Stimulated activated CD8-positive, alpha-beta memory T cell treated with anti-CD3 and anti-CD28 coated beads, Interleukin-15, amount 100 ng/mL, for 4 hours (primary cell): ENCODE measurements around the gene FGD4.

ENCODE experiments used
- DNase-seq, 2 donors: peaks; one replicate each; pipeline ENCODE4 v3.0.0-alpha.2; 2020; ENCODE audit warnings: low read depth in 2 of 2

FGD4 gene

DNA sequence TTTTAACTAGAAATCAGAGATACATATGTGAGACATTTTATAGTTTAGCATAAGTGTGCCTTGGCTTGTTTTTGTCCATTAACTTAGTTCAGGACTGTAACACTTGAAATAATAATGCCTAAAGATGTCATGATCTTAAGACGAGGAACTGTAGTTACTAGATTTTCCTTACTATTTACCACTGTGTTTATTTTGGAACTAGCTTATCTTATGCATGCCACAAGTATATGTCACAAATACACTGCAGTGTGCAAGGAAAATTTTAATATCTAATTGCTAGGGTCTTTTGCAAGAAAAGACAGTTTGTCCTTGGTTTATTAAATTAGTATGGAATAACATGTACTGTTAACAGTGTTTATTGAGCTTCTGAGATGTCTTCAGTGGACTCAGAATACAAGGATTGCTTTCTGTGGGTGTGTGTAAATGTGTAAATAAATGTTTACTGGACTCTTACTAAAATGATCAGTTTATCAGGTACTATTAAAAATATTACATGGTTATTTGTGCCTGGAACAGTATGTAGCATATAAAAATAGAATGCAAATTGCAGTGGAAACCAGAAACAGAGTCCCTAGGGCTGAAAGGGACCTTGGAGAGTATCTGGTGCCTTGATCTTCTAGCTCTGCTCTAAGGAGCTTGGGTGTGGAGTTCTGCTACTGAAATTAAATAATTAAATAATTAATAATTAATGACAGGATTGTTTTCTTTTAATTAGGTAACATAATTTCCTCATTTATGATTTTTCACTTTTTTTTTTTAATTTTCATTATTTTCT, 58.1 kb downstream of the FGD4 start:
- DNase-seq, result no peak

DNA sequence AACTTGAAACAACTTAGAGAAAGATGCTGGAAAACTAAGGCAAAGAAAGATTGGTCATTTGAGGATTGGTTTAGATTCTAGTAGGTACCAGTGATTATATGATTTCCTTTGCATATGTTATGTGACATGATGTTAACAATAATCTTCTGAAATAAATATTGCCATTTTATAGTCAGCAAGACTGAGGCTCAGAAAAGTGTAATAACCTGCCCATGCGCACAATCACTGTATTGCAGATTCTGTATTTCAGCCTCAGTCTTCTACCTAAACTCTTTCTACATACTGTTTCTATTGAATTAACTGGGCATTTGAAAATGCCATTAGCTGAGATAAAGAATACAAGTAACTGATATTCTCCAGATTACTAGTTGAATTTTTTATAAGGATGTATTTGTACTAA, 61.3 kb downstream of the FGD4 start:
- no peak for DNase-seq

DNA sequence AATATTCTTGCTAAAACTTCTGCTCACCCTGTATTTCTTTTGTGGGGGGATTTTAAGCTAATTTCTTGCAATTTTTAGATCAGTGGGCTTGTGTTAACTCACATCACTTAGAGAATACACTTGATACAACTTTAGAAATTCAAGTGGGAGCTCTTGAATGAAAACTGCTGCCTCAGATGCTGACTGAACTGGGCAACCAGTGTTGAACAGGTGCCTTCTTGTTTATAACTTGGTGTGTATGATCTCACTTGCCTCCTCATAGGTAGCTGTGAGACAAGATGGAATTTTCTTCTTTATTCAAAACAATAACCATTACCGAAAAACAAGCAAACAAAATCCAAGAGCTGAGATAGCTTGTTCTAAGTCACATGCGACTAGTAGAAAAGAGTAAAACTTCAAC, 63.5 kb downstream of the FGD4 start:
- no peak for DNase-seq

DNA sequence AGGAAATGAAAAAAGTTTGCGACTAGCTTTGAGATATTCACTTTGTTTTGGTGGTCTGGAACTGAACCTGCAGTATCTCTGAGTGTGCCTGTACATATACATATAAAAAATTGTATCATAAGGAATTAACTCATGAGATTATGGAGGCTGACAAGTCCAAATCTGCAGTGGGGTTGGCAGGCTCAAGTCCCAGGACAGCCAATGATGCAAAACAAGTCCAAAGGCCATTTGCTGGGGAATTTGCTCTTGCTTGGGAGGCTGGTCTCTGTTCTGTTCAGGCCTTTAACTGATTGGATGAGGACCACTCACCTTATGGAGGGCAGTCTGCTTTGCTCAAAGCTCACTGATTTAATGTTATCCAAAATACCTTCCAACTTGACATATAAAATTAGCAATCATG, 66.8 kb downstream of the FGD4 start:
- DNase-seq, result no peak

DNA sequence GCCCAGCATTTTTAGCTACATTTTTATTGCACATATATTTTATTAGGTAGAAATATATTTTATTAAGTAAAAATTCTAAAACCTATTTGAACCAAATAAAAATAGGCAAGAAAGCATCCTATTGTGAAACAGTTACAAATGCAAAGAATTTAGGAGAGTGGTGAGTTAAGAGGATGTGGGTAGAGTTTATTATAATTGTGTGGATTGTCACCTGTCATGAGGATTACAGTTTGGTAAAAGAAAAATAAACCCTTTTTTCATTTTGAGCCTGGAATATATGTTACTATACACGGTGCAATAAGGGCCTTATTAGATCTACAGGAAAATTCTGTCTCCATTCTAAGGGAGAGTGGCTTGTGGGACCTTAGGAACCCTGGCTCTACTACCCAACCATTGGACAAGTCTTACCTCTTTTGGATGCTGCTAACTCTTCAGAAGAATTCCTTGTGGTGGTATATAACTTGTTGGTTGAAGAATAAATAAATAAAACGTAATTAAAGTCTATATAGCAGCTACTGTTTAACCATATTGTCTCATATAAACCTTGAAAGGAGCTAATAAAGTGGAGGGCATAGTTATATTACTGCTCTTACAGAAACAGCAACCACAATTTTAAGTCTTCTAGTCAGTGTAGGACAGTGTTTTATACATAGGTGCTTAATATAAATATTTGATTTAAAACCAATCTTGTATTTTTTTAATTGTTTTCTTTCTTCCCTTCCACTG, 67.8 kb downstream of the FGD4 start:
- no peak for DNase-seq

DNA sequence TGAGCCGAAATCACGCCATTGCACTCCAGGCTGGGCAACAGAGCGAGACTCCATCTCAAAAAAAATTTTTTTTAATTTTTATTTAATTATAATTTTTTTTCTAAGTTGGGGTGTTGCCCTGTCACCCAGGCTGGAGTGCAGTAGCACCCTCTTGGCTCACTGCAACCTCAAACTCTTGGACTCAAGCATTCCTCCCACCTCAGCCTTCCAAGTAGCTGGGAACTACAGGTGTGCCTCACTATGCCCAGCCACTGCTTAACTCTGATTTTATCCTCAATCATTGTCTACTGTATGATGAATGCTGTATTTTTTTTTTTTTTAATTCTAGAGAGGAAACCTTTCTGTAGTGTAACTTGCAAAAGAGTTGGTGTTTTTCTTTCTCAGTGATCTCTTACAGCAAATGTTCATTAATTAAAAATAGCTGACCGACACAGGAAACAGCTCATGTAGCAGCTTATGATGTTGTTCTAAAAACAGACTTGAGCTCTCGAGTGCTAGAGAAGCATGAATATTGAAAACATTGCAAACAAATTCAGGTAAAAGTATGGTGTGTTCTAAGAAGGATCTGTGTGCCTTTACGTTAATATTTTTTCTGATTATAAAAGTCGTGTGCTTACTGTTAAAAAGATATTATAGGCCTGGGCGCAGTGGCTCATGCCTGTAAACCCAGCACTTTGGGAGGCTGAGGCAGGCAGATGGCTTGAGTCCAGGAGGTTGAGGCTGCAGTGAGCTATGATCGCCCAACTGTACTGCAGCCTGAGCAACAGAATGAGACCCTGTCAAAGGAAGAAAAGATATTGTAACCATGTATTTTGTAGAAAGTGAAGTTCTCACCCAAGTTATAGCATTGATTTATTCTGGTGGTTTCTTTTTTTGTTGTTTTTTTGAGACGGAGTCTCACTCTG, 68.9 kb downstream of the FGD4 start:
- DNase-seq, result no peak

DNA sequence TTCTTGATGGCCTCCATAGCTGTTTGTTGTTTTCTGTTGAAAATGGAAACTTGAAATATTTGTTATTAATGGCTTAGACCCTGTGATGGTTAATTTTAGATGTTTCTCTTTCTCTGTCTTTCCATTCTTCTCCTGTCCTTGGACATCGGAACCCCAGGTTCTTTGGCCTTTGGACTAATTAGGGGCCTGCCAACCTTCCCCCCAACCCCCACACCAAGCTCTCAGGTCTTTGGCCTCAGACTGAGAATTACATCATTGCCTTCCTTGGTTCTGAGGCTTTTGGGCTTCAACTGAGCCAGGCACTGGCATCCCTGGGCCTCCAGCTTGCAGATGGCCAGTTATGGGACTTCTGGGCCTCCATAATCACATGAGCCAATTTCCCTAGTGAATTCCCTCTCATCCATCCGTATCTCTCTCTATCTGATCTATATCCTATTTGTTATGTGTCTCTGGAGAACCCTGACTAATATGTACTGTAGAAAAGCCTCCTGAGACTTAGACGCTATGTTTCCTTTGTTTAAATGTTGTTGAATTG, 71.6 kb downstream of the FGD4 start:
- DNase-seq, result no peak

DNA sequence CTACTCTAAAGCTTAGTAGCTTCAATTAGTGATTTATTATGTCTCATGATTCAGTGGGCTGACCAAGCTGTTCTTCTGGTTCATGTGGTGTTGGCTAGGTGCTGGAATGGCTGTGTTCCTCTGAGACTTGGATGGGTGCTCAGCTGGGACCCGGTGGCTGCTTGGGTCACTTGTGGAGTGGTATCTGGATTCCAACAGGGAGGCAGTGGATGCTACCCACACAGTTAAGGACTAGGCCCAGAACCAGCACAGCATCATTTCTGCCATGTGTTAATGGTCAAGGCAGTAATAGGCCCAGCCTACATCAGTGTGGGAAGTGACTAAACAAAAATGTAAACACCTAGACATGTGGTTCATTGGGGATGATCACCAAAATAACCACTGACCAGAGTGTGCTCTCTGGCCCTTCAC, 72.2 kb downstream of the FGD4 start:
- DNase-seq, result no peak

DNA sequence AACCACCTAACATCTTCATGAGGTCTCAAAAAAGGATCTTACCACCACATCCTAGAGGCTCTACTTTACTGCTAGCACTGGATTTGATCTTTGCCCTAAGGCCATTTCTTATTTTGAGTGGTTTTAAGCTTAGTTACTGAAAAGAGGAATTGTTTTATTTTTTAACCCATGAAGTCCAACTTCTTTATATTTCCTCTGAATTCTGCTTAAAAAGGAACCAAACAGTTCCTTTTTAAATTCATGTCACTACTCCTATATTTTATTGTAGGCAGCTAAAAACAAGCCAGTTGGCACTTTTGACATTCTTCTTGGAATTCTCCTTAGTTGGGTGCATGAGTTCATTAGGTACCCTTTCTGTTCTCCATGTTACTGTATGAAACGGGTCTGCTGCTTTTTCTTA, 76.4 kb downstream of the FGD4 start:
- no peak for DNase-seq

DNA sequence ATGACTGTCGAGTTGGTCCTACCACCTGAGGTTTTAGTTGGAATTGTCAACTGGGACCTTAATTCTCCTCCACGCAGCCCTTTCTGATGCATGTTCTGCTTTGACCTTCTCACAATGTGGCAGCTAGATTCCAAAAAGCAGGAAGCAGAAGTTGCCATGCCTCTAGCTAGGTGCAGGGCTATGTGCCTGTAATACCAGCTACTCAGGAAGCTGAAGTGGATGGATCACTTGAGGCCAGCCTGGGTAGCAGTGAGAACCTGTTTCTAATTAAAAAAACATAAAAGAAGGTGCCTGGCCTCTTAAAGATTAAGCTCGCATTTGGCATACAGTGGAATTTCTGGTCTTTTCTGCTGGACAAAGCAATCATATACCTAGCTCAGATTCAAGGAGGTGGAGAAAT, 77.1 kb downstream of the FGD4 start:
- no peak for DNase-seq

DNA sequence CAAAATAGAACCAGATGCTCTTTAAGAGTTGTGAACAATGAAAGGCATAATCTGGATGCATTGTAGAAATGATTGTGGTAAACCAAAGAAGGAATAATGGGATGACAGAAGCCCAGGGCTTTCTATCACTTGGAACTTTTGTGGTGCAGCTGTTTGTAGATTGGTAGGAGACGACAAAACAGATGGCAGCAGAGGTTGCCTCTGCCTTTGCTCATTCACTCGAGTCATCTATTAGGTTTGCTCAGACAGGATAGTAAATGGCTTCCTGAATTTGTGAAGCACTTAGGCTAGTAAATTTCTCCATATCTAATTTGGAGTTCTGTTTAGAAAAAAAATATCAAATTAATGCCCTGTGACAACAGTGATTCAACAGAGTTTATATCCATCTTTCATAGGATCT, 78.4 kb downstream of the FGD4 start:
- no peak for DNase-seq

DNA sequence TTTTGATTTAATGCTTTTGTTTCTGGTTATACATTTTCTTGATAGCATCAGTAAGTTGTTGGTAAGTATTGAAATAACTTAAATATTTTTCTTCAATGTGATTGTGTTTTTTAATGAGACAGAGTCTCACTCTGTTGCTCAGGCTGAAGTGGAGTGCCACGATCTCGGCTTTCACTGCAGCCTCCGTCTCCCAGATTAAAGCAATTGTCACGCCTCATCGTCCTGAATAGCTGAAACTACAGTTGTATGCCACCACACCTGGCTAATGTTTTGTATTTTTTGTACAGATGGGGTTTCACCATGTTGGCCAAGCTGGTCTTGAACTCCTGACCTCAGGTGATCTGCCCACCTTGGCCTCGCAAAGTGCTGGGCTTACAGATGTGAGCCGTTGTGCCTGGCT, 78.8 kb downstream of the FGD4 start:
- no peak for DNase-seq

DNA sequence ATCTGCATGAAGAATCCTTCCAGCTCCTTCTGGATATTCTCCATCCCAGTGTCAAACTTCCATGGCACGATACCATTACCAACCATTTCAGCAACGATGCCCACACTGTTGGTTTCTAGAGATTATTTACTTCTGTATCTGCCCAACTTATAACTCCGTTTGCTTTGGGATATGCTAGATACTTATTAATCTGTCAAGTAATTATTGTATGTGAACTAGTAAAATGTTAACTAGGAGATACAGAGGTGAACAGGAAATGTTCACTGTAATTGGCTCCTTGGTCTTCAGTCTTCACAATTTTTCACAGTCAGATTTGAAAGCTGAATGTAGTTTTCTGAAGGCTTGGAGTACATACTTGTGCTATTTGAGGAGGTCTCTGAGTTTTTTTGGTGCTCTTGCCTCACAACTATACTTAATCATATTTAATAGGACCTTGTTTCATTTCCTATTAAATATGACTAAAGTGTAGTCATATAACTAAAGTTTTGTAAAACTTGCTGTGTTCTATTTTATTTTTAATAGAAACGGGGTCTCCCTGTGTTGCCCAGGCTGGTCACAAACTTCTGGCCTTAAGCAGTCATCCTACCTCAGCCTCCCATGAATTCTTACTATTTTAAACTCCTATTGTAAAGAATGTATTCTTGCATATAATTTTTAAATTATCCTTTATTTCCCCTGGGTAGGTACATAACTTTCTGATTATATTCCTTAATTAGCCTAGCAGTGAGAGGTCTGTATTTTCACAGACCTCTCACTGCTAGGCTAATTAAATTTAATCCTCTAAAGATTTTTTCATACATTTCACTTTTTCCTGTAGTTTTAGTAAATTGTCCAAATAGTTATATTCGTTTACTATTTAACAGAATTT, 79.7 kb downstream of the FGD4 start:
- DNase-seq, result no peak

DNA sequence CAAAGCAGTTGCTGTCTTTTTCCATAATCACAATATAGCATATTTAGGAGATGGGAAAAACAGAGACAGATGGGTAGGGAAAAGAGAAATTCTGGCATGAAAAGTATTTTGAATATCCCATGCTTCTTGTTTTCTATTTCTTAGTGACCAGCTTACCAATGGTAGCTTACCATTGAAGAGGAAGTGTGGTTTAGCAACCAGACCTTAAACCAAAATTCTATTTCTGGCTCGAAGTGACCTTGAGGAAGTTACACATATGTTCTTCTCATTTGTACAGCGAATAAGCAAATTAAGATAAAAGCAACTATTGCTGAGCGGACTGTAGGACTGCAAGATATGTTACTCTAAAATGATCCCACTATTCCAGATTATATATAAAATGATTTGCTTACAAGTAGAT, 82.9 kb downstream of the FGD4 start:
- no peak for DNase-seq

DNA sequence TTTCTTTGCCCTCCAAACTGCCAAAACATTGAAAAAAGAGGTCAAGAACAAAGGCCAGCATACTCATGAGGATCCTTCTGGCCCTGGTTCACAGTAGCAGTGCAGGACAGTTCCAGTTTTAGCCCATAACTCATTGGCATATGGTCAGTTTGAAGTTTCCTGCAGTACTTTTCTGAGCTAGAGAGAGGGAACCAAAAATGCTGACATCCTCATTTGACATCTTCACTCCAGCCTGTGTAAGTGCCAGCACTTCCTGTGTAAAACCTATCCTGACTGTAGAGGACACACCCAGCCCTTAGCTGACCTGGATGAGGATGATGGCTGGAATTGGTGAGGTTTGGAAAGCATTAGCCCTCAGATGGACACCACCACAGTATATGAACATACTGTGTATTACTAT, 84.1 kb downstream of the FGD4 start:
- DNase-seq, result no peak

DNA sequence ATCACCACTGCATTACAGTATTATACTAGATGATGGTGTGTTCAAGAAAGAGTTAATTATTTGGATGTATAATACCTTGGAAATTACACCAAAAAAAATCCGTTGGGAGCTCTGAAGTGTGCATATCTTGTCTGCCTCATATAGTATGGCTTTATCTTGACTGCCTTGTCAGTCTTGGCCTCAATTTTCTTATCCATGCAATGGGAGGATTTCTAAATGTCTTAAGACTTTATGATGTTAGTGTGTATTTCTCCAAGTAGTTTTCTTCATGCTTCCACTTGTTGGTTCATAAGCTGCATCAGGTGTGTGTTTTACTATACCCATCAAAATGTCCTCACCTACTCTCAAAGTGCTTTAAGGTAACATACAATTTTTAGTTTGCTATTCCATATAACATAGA, 84.6 kb downstream of the FGD4 start:
- DNase-seq, result no peak

DNA sequence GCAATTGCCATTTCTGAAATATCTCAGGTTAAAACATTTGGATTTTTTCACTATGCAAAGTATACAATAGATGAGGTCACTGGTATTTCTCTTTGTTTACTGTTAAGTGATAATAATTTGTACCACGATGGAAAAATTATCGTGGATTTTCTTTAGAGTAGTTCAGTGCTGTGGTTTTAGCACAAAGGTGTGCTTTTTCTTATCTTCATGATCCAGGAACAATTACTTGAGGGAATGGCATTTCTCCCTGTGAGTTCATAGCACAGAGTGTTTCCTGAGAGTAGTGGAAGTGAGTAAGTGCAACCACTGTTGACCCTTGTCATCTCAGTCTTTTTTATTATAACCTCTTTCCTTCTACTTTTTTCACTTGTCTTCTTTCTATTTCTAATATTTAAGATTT, 86.8 kb downstream of the FGD4 start:
- no peak for DNase-seq

DNA sequence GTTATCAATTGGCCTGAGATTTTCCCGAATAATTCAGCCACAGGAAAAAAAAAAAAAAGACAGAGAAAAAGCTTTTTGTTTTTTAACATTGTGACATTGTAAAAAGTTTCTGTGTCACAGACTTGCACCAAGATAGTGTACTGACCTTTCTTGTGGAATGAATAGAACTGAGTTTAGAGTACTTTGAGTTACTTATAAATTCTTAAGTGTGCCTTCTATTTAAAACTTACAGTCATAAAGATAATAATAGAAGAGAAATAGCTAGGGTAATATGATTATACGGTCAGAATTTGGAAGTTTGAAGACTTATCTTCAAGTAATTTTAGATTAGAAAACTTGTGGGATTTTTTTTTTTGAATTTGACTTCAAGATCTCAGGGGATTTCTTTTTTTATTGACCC, 88.8 kb downstream of the FGD4 start:
- no peak for DNase-seq

DNA sequence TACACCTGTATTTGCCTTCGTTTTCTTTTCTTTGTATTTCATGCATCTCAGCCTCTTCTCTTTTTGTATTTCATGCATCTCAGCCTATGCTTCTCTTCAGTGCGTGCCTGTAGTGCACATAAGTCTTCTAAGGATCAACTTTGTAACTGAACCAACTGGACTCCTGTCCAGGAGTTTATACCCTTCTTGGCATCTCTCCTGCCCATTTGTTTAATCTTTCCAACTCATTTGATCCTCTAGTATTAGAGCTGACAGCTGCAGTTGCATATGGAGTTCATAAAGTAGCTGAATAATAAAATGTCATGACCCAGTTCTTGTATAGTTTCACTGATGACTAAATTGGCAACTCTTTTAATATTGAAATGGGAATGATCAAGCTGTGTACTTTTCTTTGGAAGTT, 89.7 kb downstream of the FGD4 start:
- DNase-seq, result no peak

DNA sequence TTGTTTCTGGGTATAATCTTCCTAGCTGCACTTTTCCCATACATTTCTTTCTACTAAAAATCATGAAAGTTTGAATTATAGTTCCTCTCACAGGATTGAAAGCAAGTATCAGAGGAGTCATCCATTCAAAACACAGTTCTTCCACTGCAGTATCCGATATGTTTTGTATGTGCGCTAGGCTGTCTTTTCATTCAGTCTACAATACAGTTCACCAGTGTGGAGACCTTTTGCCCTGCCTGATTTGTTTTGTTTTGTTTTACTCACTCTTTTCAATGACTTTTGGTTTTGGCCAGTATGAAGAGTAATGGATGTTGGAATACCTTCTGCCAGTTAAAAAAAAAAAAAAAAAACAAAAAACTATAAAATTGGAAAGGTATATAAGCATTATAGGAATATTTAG, 91.4 kb downstream of the FGD4 start:
- DNase-seq, result no peak

DNA sequence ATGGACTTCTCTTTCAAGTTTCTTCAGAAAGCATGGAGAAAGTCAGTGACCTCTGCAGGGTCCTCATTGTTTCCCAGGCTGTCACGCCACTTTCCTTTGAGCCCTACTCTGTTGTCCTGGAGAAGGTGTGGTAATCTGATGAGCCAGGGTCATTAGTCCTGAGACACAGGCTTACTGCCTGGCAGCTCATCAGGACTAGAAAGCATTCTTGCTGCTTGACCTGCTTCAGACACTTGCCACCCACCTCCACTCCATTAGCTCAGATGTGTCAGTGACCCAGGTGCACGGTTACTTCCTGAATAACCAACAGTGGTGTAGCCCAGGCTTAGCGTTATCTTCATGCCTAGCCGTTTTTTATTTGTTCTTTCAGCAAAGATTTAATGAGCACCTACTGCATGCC, 93.9 kb downstream of the FGD4 start:
- DNase-seq, result no peak
